ENCODE measurements around the gene TRPV4. TPM values are rescaled to one million over a fixed set of nuclear protein-coding genes. Genes with fewer than 3 reads are reported as not detected.
A peak's percentile ranks its signal among the peaks of the same experiment; 100 is the strongest.

TRPV4 gene
- total RNA-seq, 1 experiment from 2014 or later, result not detected

GRCh38 chr12:109782326-109782703 lies 50.9 kb downstream of the TRPV4 start:
- no peak for DNase-seq (ENCODE audit: extremely low read depth, low read depth)

- DNase-seq (ENCODE audit: extremely low read depth, low read depth), result no peak
Observed at GRCh38 chr12:109781668-109782325, 51.4 kb downstream of the TRPV4 start.

- DNase-seq (ENCODE audit: extremely low read depth, low read depth), result no peak
Observed at GRCh38 chr12:109779382-109779781, 53.8 kb downstream of the TRPV4 start.

- DNase-seq (ENCODE audit: extremely low read depth, low read depth), result no peak
Observed at GRCh38 chr12:109778684-109779083, 54.5 kb downstream of the TRPV4 start.

- DNase-seq (ENCODE audit: extremely low read depth, low read depth), result peak; percentile 50
Observed at GRCh38 chr12:109777544-109777943, 55.7 kb downstream of the TRPV4 start.

- DNase-seq (ENCODE audit: extremely low read depth, low read depth), result no peak
Observed at GRCh38 chr12:109776624-109777023, 56.6 kb downstream of the TRPV4 start.

GRCh38 chr12:109775172-109775881 lies 57.9 kb downstream of the TRPV4 start:
- DNase-seq (ENCODE audit: extremely low read depth, low read depth), result peak; percentile 67

- peak; percentile 20 for DNase-seq (ENCODE audit: extremely low read depth, low read depth)
Observed at GRCh38 chr12:109773384-109774011, 59.7 kb downstream of the TRPV4 start.

GRCh38 chr12:109772622-109773321 lies 60.4 kb downstream of the TRPV4 start:
- no peak for DNase-seq (ENCODE audit: extremely low read depth, low read depth)

- DNase-seq (ENCODE audit: extremely low read depth, low read depth), result no peak
Observed at GRCh38 chr12:109771746-109772621, 61.2 kb downstream of the TRPV4 start.

- no peak for DNase-seq (ENCODE audit: extremely low read depth, low read depth)
Observed at GRCh38 chr12:109770861-109771670, 62.1 kb downstream of the TRPV4 start.

- no peak for DNase-seq (ENCODE audit: extremely low read depth, low read depth)
Observed at GRCh38 chr12:109770104-109770860, 62.9 kb downstream of the TRPV4 start.

- no peak for DNase-seq (ENCODE audit: extremely low read depth, low read depth)
Observed at GRCh38 chr12:109768901-109769670, 64.1 kb downstream of the TRPV4 start.

- no peak for DNase-seq (ENCODE audit: extremely low read depth, low read depth)
Observed at GRCh38 chr12:109767991-109768900, 65.0 kb downstream of the TRPV4 start.

GRCh38 chr12:109767456-109767855 lies 65.7 kb downstream of the TRPV4 start:
- no peak for DNase-seq (ENCODE audit: extremely low read depth, low read depth)

GRCh38 chr12:109766251-109766778 lies 66.9 kb downstream of the TRPV4 start:
- DNase-seq (ENCODE audit: extremely low read depth, low read depth), result no peak

- DNase-seq (ENCODE audit: extremely low read depth, low read depth), result no peak
Observed at GRCh38 chr12:109765446-109765810, 67.8 kb downstream of the TRPV4 start.

Measured in NCI-H460 (cell line).